Lung (tissue), 12 donors: ENCODE data around the gene DYNC1H1. TPM values are rescaled to one million over a fixed set of nuclear protein-coding genes. Genes with fewer than 3 reads are reported as not detected.

ENCODE experiments used
- ATAC-seq: fragments of 200-7000 bp; cut with Tn5 transposase; one replicate; pipeline ENCODE4 v1.9.1; 2020; ENCODE audit warnings: moderate number of reproducible peaks; ENCODE audit not compliant: insufficient read depth, low FRiP score
- DNase-seq, 3 donors: peaks; one replicate each; pipeline ENCODE4 v3.0.0-alpha.2; 2013 to 2017
- H3K27ac ChIP-seq, 2 donors: one replicate each; pipeline ENCODE4 v1.5.1; 2013; ENCODE audit warnings: mild to moderate bottlenecking in 2 of 2, moderate library complexity in 2 of 2, control low read depth in 1 of 2, inconsistent platforms in 1 of 2, low read depth in 1 of 2, low read length in 1 of 2
- H3K27me3 ChIP-seq, 3 donors: one replicate each; pipeline ENCODE4 v1.5.1; 2013; ENCODE audit warnings: low read length in 2 of 3; ENCODE audit not compliant: control insufficient read depth in 3 of 3, insufficient read depth in 3 of 3
- H3K36me3 ChIP-seq, 4 donors: one replicate each; pipeline ENCODE4 v1.5.1; 2013; ENCODE audit warnings: low read length in 4 of 4, mild to moderate bottlenecking in 1 of 4, moderate library complexity in 1 of 4; ENCODE audit not compliant: control insufficient read depth in 4 of 4, insufficient read depth in 4 of 4
- H3K4me1 ChIP-seq, 5 donors: one replicate each; pipeline ENCODE4 v1.5.1; 2013; ENCODE audit warnings: low read length in 5 of 5, mild to moderate bottlenecking in 2 of 5, moderate library complexity in 1 of 5; ENCODE audit not compliant: control insufficient read depth in 5 of 5, insufficient read depth in 5 of 5
- H3K4me3 ChIP-seq: one replicate; pipeline ENCODE4 v1.5.1; 2013; ENCODE audit warnings: mild to moderate bottlenecking, control low read depth, moderate library complexity
- H3K9ac ChIP-seq, 2 donors: one replicate each; pipeline ENCODE4 v1.5.1; 2013; ENCODE audit warnings: low read length in 2 of 2, control low read depth in 1 of 2; ENCODE audit not compliant: insufficient read depth in 1 of 2
- H3K9me3 ChIP-seq, 4 donors: one replicate each; pipeline ENCODE4 v1.5.1; 2013; ENCODE audit warnings: low read length in 3 of 4, mild to moderate bottlenecking in 1 of 4, moderate library complexity in 1 of 4; ENCODE audit not compliant: control insufficient read depth in 4 of 4, insufficient read depth in 3 of 4
- CTCF ChIP-seq: IDR thresholded peaks from 2 replicates; pipeline ENCODE4 v1.5.1; 2012; ENCODE audit warnings: mild to moderate bottlenecking; ENCODE audit errors: control extremely low read depth, extremely low read depth
- WGBS, 2 donors: extraction: QIAGEN DNeasy Blood & Tissue Kit; methylation state at CpG; one replicate each; pipeline ENCODE4 v1.1.7; 2013; 5-methylcytosine and 5-hydroxymethylcytosine counted together
- polyA plus RNA-seq, 2 donors: library from polyadenylated mRNA; stranded (reverse); fragments of 200-250 nt; gene quantifications; one replicate each; pipeline ENCODE4 v1.2.1, GENCODE V29; 2013
- total RNA-seq, 2 donors: library from RNA; depleted of rRNA in 1 of 2; stranded (reverse); fragments of >200 nt in 1 of 2; gene quantifications; one replicate each; pipeline ENCODE4 v1.2.1, GENCODE V29; 2014 to 2021
- donor health status: control.
- donor health status: control.
- donor health status: Bipolar disorder and iron deficiency.
- donor health status: healthy.
- donor health status: DM: yes; HTN: yes; CAD: no.

The DYNC1H1 gene
- total and polyA plus RNA-seq, 4 donors = 111 to 485 (median 328) TPM

- no peak for TF ChIP-seq CTCF
- Histone ChIP-seq H3K9ac (no peak overlapping the region), H3K36me3 (peaks cover 62 to 70% (median 64%) of the 10 kb centered on the region in 4 donors), H3K4me1 (no peaks in the 10 kb centered on the region), H3K27me3 (no peaks in the 10 kb centered on the region), H3K4me3 (no peak overlapping the region), H3K9me3 (no peaks in the 10 kb centered on the region), H3K27ac (peak overlapping the region in 1 of 2 donors; percentile 33)
- ATAC-seq = no peak
- WGBS, 2 donors = 82 to 85% methylated on average over 3 of the region's 3 CpGs
- no peak for DNase-seq
Observed at GRCh38 chr14:102028733-102029132, 64.4 kb downstream of the DYNC1H1 start.

GRCh38 chr14:102029956-102030355 lies 65.6 kb downstream of the DYNC1H1 start:
- Histone ChIP-seq H3K9me3 (no peaks in the 10 kb centered on the region), H3K27me3 (no peaks in the 10 kb centered on the region), H3K27ac (no peak overlapping the region), H3K36me3 (peaks cover 61 to 71% (median 66%) of the 10 kb centered on the region in 4 donors), H3K4me1 (no peaks in the 10 kb centered on the region), H3K4me3 (no peak overlapping the region), H3K9ac (no peak overlapping the region)
- no peak for ATAC-seq
- TF ChIP-seq CTCF = no peak
- WGBS, 2 donors = 85 to 91% methylated on average over 2 of the region's 2 CpGs
- no peak for DNase-seq

GRCh38 chr14:102033241-102033640 lies 68.9 kb downstream of the DYNC1H1 start:
- Histone ChIP-seq H3K9me3 (no peaks in the 10 kb centered on the region), H3K27me3 (no peaks in the 10 kb centered on the region), H3K9ac (no peak overlapping the region), H3K27ac (no peak overlapping the region), H3K36me3 (peaks cover 60 to 69% (median 63%) of the 10 kb centered on the region in 4 donors), H3K4me3 (no peak overlapping the region), H3K4me1 (peaks cover 0 to 1% (median 0%) of the 10 kb centered on the region in 5 donors)
- no peak for DNase-seq
- TF ChIP-seq CTCF = no peak
- 95 to 98% methylated on average over 13 of the region's 13 CpGs for WGBS, 2 donors
- no peak for ATAC-seq

- no peak for DNase-seq
- no peak for TF ChIP-seq CTCF
- peaks cover 54 to 69% (median 61%) of the 10 kb centered on the region in 4 donors for H3K36me3 ChIP-seq
Observed at GRCh38 chr14:102034301-102034700, 69.9 kb downstream of the DYNC1H1 start.

More at GRCh38 chr14:102034301-102034700, 69.9 kb downstream of the DYNC1H1 start:
- Histone ChIP-seq H3K4me1 (peaks cover 0 to 1% (median 0%) of the 10 kb centered on the region in 5 donors), H3K4me3 (no peak overlapping the region), H3K27ac (peak overlapping the region in 1 of 2 donors; percentile 16), H3K9ac (no peak overlapping the region), H3K9me3 (no peaks in the 10 kb centered on the region), H3K27me3 (no peaks in the 10 kb centered on the region)
- peak; percentile 48 for ATAC-seq
- 86 to 89% methylated on average over 11 of the region's 11 CpGs for WGBS, 2 donors
